ENCODE results near the gene GGA3.

Gene GGA3

DNA sequence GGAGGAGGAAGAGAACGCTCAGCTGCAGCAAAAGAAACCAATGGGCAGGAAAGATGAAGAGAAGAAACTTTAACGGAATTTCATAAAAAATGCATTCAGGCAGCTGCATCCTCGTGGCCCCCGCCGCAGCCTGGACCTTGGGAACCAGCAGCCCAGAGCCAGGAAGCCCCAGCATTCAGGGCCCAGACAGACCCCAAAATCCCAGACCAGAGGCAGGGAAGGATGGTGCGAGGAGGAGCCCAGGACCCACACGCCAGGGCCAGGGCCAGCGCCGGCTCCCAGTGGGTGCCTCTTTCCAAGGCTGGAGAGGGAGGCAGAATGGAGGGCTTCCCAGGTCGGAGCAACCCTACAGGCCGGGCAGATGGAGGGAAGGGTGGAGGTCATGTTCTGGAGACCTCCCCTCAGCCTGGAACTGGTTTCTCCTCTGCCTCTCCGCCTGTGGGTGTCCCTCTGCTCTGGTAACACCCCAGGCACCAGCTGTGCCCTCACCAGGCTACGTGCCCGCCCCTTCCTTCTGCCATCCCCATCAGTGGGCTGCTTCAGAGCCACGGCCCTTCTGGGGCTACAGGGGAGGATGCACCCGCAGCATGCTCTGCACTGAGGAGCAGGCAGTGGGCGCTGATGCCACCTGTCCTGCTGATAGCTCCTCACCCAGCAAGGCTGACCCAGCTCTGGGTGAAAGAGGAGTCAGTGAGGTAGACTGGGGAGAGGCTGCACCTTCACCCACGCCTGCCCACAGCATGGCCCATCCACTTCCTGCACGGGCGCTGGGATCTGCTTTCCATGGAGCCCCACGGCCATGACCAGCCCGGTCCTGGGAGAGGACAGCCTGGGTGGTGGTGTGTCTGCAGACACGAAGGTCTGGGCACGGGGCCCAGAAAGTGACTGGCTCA lies 10.8 kb upstream of the GGA3 start:
- H3K4me3 ChIP-seq (ENCODE audit: low read length) = peak overlapping the region; percentile 45; the same call in 1 of the 2 replicates
- H3K4me1 ChIP-seq (ENCODE audit: control insufficient read depth, insufficient read depth, low read length) = peaks cover 4% of the 10 kb centered on the region; the same call in 1 of the 2 replicates
- WGBS (ENCODE audit: insufficient coverage, insufficient read length) = no CpG with 5 or more reads among the region's 24 CpGs
- H3K36me3 ChIP-seq (ENCODE audit: control insufficient read depth, insufficient read depth, low read length) = 0 out of 2 replicates have a peak, but pooled peaks cover 4% of the 10 kb centered on the region
- no peak for DNase-seq (ENCODE audit: low read depth, low spot score)
- H3K9me3 ChIP-seq (ENCODE audit: control insufficient read depth, insufficient read depth, low read length) = no peaks in the 10 kb centered on the region
- H3K27me3 ChIP-seq (ENCODE audit: control insufficient read depth, insufficient read depth, low read length) = no peaks in the 10 kb centered on the region
- no peak overlapping the region for H3K27ac ChIP-seq (ENCODE audit: low read length)

GRCh38 chr17:75271233-75271954 lies 10.0 kb upstream of the GGA3 start:
- Histone ChIP-seq H3K27ac (ENCODE audit: low read length) (no peak overlapping the region), H3K27me3 (ENCODE audit: control insufficient read depth, insufficient read depth, low read length) (no peaks in the 10 kb centered on the region), H3K4me3 (ENCODE audit: low read length) (peak overlapping the region; percentile 45), H3K9me3 (ENCODE audit: control insufficient read depth, insufficient read depth, low read length) (no peaks in the 10 kb centered on the region), H3K4me1 (ENCODE audit: control insufficient read depth, insufficient read depth, low read length) (peaks cover 4% of the 10 kb centered on the region; the same call in 1 of the 2 replicates), H3K36me3 (ENCODE audit: control insufficient read depth, insufficient read depth, low read length) (0 out of 2 replicates have a peak, but pooled peaks cover 10% of the 10 kb centered on the region)
- no peak for DNase-seq (ENCODE audit: low read depth, low spot score)
- WGBS (ENCODE audit: insufficient coverage, insufficient read length) = no CpG with 5 or more reads among the region's 74 CpGs

DNA sequence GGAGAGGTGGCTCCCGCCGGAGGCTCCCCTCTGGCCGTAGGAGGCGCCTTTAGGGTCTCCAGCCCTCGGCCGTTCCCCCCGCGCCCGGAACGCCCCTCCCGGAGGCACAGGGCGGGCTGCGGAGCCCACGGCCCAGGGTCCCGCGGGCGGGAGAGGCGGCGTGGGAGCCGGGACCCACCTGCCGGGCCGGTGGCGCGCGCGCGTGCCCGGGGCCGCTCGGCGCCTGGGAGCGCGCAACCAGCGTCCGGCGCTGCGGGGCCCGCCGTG lies 9.5 kb upstream of the GGA3 start, which contains the start of gene MIF4GD:
Gene MIF4GD (minus strand): TSS at position 266 of the 267 bp plus-strand sequence. CDS start 1,036 bp downstream, outside the sequence.
- H3K36me3 ChIP-seq (ENCODE audit: control insufficient read depth, insufficient read depth, low read length) = peaks cover 11% of the 10 kb centered on the region; the same call in 1 of the 2 replicates
- H3K27me3 ChIP-seq (ENCODE audit: control insufficient read depth, insufficient read depth, low read length) = no peaks in the 10 kb centered on the region
- no peaks in the 10 kb centered on the region for H3K9me3 ChIP-seq (ENCODE audit: control insufficient read depth, insufficient read depth, low read length)
- H3K4me1 ChIP-seq (ENCODE audit: control insufficient read depth, insufficient read depth, low read length) = peaks cover 4% of the 10 kb centered on the region; the same call in 1 of the 2 replicates
- no CpG with 5 or more reads among the region's 39 CpGs for WGBS (ENCODE audit: insufficient coverage, insufficient read length)
- H3K27ac ChIP-seq (ENCODE audit: low read length) = no peak within 1 kb of the TSS
- peak within 1 kb of the TSS; percentile 45 for H3K4me3 ChIP-seq (ENCODE audit: low read length)
- no peak for DNase-seq (ENCODE audit: low read depth, low spot score)

- H3K27ac ChIP-seq (ENCODE audit: low read length) = no peak overlapping the region
- no peak for DNase-seq (ENCODE audit: low read depth, low spot score)
- H3K27me3 ChIP-seq (ENCODE audit: control insufficient read depth, insufficient read depth, low read length) = no peaks in the 10 kb centered on the region
- WGBS (ENCODE audit: insufficient coverage, insufficient read length) = no CpG with 5 or more reads among the region's 47 CpGs
- no peaks in the 10 kb centered on the region for H3K9me3 ChIP-seq (ENCODE audit: control insufficient read depth, insufficient read depth, low read length)
- peaks cover 16% of the 10 kb centered on the region for H3K36me3 ChIP-seq (ENCODE audit: control insufficient read depth, insufficient read depth, low read length)
- H3K4me1 ChIP-seq (ENCODE audit: control insufficient read depth, insufficient read depth, low read length) = peaks cover 4% of the 10 kb centered on the region; the same call in 1 of the 2 replicates
- peak overlapping the region; percentile 45; the same call in 1 of the 2 replicates for H3K4me3 ChIP-seq (ENCODE audit: low read length)
Measured at GRCh38 chr17:75270218-75270965, 9.0 kb upstream of the GGA3 start.

- H3K36me3 ChIP-seq (ENCODE audit: control insufficient read depth, insufficient read depth, low read length) = peaks cover 17% of the 10 kb centered on the region
- no peak for DNase-seq (ENCODE audit: low read depth, low spot score)
- WGBS (ENCODE audit: insufficient coverage, insufficient read length) = no CpG with 5 or more reads among the region's 6 CpGs
Measured at GRCh38 chr17:75269844-75270217, 8.4 kb upstream of the GGA3 start.

DNA sequence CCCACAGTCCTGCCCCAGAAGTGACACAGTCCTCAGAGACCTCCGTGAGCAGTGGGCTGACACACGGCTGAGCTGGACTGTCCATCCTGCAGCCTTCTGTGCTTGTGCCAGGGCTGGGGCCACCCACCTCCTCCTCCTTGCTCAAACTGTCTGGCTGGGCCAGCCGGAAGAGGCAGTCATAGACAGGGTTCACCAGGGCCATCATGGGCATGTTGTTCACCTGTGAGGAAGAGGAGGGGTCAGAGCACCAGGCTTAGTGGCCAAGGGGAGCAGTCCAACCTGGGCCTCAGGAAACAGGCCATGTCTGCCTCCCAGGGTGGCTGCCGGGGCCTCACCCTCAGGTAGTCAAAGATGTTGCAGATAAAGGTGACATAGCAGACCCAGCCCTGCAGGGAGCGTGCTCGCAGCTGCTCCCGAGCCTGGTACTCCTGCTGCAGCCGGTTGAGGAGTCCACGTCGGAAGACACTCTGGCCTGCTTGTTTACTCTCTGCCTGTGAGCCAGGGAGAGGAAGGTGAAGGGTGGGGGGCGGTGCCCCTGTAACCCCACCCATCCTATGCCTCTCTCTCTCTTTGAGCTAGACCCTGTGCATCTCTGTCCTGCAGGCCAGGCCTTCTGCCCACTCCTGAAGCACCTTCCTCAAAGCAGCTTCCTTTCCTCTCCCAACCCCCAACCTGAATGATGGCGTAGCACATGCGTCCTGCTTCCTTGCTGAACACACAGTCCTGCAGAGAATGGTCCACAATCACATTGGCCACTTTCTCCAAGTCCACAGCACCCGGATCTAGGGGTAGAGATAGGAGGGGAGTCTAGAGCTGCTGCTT lies 6.2 kb upstream of the GGA3 start:
- Histone ChIP-seq H3K27ac (ENCODE audit: low read length) (no peak overlapping the region), H3K4me3 (ENCODE audit: low read length) (no peak overlapping the region), H3K9me3 (ENCODE audit: control insufficient read depth, insufficient read depth, low read length) (no peaks in the 10 kb centered on the region), H3K36me3 (ENCODE audit: control insufficient read depth, insufficient read depth, low read length) (peaks cover 20% of the 10 kb centered on the region), H3K27me3 (ENCODE audit: control insufficient read depth, insufficient read depth, low read length) (no peaks in the 10 kb centered on the region), H3K4me1 (ENCODE audit: control insufficient read depth, insufficient read depth, low read length) (peaks cover 4% of the 10 kb centered on the region; the same call in 1 of the 2 replicates)
- no peak for DNase-seq (ENCODE audit: low read depth, low spot score)
- no CpG with 5 or more reads among the region's 14 CpGs for WGBS (ENCODE audit: insufficient coverage, insufficient read length)

More at GRCh38 chr17:75269844-75270217, 8.4 kb upstream of the GGA3 start:
- H3K27me3 ChIP-seq (ENCODE audit: control insufficient read depth, insufficient read depth, low read length) = no peaks in the 10 kb centered on the region
- no peak overlapping the region for H3K27ac ChIP-seq (ENCODE audit: low read length)
- H3K4me3 ChIP-seq (ENCODE audit: low read length) = peak overlapping the region; percentile 45; the same call in 1 of the 2 replicates
- no peaks in the 10 kb centered on the region for H3K9me3 ChIP-seq (ENCODE audit: control insufficient read depth, insufficient read depth, low read length)
- H3K4me1 ChIP-seq (ENCODE audit: control insufficient read depth, insufficient read depth, low read length) = peaks cover 4% of the 10 kb centered on the region; the same call in 1 of the 2 replicates

DNA sequence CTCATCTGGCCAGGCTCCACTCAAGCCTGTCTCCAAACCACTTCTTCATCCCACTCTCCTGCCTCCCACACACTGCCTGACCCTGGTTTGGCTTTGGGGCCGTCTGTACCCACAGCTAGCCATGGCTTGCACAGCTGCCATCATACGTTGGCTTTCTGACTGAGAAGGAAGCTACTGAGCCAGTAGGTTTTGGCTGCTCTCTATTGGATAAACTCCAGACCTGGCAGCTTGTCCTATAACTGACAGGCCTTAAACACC lies 5.7 kb upstream of the GGA3 start:
- Histone ChIP-seq H3K4me1 (ENCODE audit: control insufficient read depth, insufficient read depth, low read length) (no peaks in the 10 kb centered on the region), H3K36me3 (ENCODE audit: control insufficient read depth, insufficient read depth, low read length) (peaks cover 17% of the 10 kb centered on the region), H3K9me3 (ENCODE audit: control insufficient read depth, insufficient read depth, low read length) (no peaks in the 10 kb centered on the region), H3K4me3 (ENCODE audit: low read length) (no peak overlapping the region), H3K27ac (ENCODE audit: low read length) (no peak overlapping the region), H3K27me3 (ENCODE audit: control insufficient read depth, insufficient read depth, low read length) (no peaks in the 10 kb centered on the region)
- DNase-seq (ENCODE audit: low read depth, low spot score) = no peak
- WGBS (ENCODE audit: insufficient coverage, insufficient read length) = no CpG with 5 or more reads among the region's 2 CpGs

DNA sequence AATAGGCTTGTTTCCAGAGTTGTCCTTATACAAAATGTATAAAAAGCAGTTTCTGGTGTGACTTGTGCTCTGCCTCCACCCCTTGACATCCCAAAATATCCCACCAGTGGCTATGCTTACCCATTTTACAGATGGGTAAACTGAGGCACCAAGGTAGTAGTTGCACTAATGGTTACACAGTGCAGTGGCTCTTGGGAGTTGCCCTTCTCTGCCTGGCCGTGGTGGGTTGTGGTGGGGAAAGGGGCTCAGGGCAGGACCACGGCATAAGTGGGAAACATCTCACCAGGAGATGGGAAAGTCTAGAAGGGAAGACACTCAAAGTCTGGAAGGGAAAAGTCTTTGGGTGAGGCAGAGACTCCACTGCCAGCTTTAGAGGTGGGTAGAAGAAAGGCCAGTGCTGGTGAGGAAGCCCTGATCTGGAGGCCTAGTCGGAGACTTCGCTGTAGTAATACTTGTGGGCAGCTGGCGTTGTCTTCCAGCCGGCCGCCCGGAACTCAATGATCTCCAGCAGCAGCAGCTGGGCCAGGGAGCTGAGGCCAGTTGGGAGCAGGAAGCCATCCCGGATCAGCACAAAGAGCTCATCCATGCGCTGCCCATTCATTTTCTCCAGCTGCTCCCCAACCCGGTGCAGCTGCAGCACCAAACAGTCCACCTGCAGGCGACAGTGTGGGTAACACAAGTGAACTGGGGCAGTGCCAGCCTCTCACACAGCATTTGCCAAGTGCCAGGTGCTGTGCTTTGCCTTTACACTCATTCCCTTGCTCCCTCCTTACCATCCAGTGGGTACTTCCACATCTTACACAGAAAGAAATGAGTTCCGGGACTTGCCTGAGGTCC lies 5.1 kb upstream of the GGA3 start:
- H3K9me3 ChIP-seq (ENCODE audit: control insufficient read depth, insufficient read depth, low read length) = no peaks in the 10 kb centered on the region
- H3K27ac ChIP-seq (ENCODE audit: low read length) = no peak overlapping the region
- WGBS (ENCODE audit: insufficient coverage, insufficient read length) = no CpG with 5 or more reads among the region's 13 CpGs
- no peaks in the 10 kb centered on the region for H3K4me1 ChIP-seq (ENCODE audit: control insufficient read depth, insufficient read depth, low read length)
- H3K36me3 ChIP-seq (ENCODE audit: control insufficient read depth, insufficient read depth, low read length) = peaks cover 17% of the 10 kb centered on the region
- no peaks in the 10 kb centered on the region for H3K27me3 ChIP-seq (ENCODE audit: control insufficient read depth, insufficient read depth, low read length)
- H3K4me3 ChIP-seq (ENCODE audit: low read length) = no peak overlapping the region
- DNase-seq (ENCODE audit: low read depth, low spot score) = no peak

DNA sequence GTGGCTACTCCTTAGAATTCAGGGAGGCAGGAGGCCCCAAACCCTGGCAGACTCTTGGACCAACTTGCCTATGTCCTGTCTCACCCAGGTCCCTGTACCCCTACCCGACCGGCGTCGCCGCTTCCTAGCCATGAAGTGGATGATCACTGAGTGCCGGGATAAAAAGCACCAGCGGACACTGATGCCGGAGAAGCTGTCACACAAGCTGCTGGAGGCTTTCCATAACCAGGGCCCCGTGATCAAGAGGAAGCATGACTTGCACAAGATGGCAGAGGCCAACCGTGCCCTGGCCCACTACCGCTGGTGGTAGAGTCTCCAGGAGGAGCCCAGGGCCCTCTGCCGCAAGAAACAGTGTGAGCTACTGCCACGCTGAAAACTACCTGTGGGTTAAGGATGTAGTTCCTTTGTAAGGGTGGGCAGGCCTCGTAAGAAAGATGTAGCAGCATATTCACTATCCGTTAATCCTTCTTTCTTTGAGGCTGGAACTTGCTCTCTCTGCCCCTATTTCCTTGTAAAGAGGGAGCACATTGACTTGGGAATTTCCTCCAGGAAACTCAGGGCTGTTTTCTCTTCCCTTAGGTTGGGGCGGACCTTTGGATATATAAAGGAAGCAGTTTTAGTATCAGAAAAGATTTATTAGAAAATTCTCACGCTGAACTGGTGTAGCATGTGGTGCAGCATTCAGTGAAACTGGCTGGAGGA lies 4.4 kb upstream of the GGA3 start:
- no peak overlapping the region for H3K27ac ChIP-seq (ENCODE audit: low read length)
- H3K9me3 ChIP-seq (ENCODE audit: control insufficient read depth, insufficient read depth, low read length) = no peaks in the 10 kb centered on the region
- no peaks in the 10 kb centered on the region for H3K4me1 ChIP-seq (ENCODE audit: control insufficient read depth, insufficient read depth, low read length)
- H3K27me3 ChIP-seq (ENCODE audit: control insufficient read depth, insufficient read depth, low read length) = no peaks in the 10 kb centered on the region
- H3K4me3 ChIP-seq (ENCODE audit: low read length) = no peak overlapping the region
- peaks cover 17% of the 10 kb centered on the region for H3K36me3 ChIP-seq (ENCODE audit: control insufficient read depth, insufficient read depth, low read length)
- WGBS (ENCODE audit: insufficient coverage, insufficient read length) = no CpG with 5 or more reads among the region's 17 CpGs
- DNase-seq (ENCODE audit: low read depth, low spot score) = no peak

Data from iPS DF 6.9 (cell line).